A549 (cell line): ENCODE data around the gene IMPG1.

Experiments
- BHLHE40 ChIP-seq: IDR thresholded peaks from 2 replicates; pipeline ENCODE4 v1.6.1; 2012; ENCODE audit warnings: low read depth, low read length, inconsistent platforms
- CTCF ChIP-seq: fragments of >200 bp; sonication (Bioruptor Twin); formaldehyde crosslinking; IDR thresholded peaks from 3 replicates; pipeline ENCODE4 v1.5.1; 2016
- EP300 ChIP-seq, 2 experiments: fragments of >200 bp; sonication (Bioruptor Twin); formaldehyde crosslinking; IDR thresholded peaks; 2 replicates in 1 of 2; 3 replicates in 1 of 2; pipeline ENCODE4 v1.6.1; 2016 to 2017

- TF ChIP-seq CTCF, result no peak
- no peak for TF ChIP-seq EP300 (IDR thresholded peaks at IDR 0.05)
- no peak for TF ChIP-seq BHLHE40
Measured at GRCh38 chr6:75968143-75968542, 104.3 kb downstream of the IMPG1 start.
